K562 (cell line): ENCODE results near the gene GLYATL3. TPM values are rescaled to one million over a fixed set of nuclear protein-coding genes. Genes with fewer than 3 reads are reported as not detected.

Source experiments
- ATAC-seq: fragments of 200-7000 bp; cut with Tn5 transposase; 3 replicates; pipeline ENCODE4 v1.9.1; 2020; ENCODE audit warnings: moderate library complexity
- BruUV-seq: library from RNA; stranded (reverse); fragments of 400-500 nt; replicated peaks from 2 replicates; lab custom pipeline; 2021; lab: Mats Ljungman, UMichigan
- CTCF ChIA-PET: fragments of 300-600 bp; formaldehyde crosslinking; extraction: SDS; loops from one replicate; lab custom pipeline; 2021; ENCODE audit warnings: low intra/inter-chr PET ratio; lab: Yijun Ruan, JAX
- POLR2A ChIA-PET: fragments of 300-600, 350-650 bp; sonication (Branson Sonifier 250); formaldehyde crosslinking; extraction: SDS; loops from one replicate; lab custom pipeline; 2021; ENCODE audit warnings: antibody characterized with exemption, inconsistent platforms; lab: Yijun Ruan, JAX
- DNase-seq, 4 experiments: peaks; one replicate each; pipeline versions ENCODE4 v3.0.0 to v3.0.0-alpha.2; 2011 to 2018; ENCODE audit warnings: low spot score in 3 of 4, mixed read lengths in 3 of 4; ENCODE audit errors: extremely low read depth in 1 of 4
- FAIRE-seq: peaks from 2 replicates; lab custom pipeline; 2011; peaks lifted over from hg19 to GRCh38; lab: Jason Lieb, UNC
- H2AFZ ChIP-seq: 2 replicates; pipeline ENCODE4 v1.6.0; 2011; ENCODE audit warnings: low read depth, low read length, control low read depth, inconsistent platforms
- H3K27ac ChIP-seq: fragments of 200-600 bp; 3 replicates; pipeline ENCODE4 v1.8.0; 2011; ENCODE audit warnings: low read depth, mild to moderate bottlenecking, control low read depth, inconsistent platforms, low read length, moderate library complexity, mixed read lengths; ENCODE audit errors: extremely low read depth
- H3K27me3 ChIP-seq, 2 experiments: fragments of 300-600 bp in 1 of 2; 2 replicates in 1 of 2; 3 replicates in 1 of 2; pipeline versions ENCODE4 v1.6.0 to v1.8.0; 2011; ENCODE audit warnings: inconsistent platforms in 2 of 2, low read length in 2 of 2, mild to moderate bottlenecking in 1 of 2, mixed read lengths in 1 of 2, moderate library complexity in 1 of 2; ENCODE audit not compliant: control insufficient read depth in 2 of 2, insufficient read depth in 2 of 2
- H3K36me3 ChIP-seq: fragments of 300-600 bp; 3 replicates; pipeline ENCODE4 v1.8.0; 2011; ENCODE audit warnings: mild to moderate bottlenecking, low read length, inconsistent platforms; ENCODE audit not compliant: control insufficient read depth, insufficient read depth
- H3K4me1 ChIP-seq, 2 experiments: fragments of 200-600 bp in 1 of 2; replicated peaks in 1 of 2; 2 replicates in 1 of 2; 3 replicates in 1 of 2; pipeline versions ENCODE4 v1.5.1 to v1.8.0; 2011; ENCODE audit warnings: inconsistent platforms in 2 of 2, low read length in 2 of 2, mild to moderate bottlenecking in 1 of 2, mixed read lengths in 1 of 2, moderate library complexity in 1 of 2; ENCODE audit not compliant: control insufficient read depth in 2 of 2, insufficient read depth in 2 of 2
- H3K4me2 ChIP-seq: 2 replicates; pipeline ENCODE4 v1.6.1; 2011; ENCODE audit warnings: low read length, control low read depth, inconsistent platforms, mixed read lengths; ENCODE audit not compliant: insufficient read depth
- H3K4me3 ChIP-seq: fragments of 200-600 bp; sonication (generic), shearing (Covaris generic); 2 replicates; pipeline ENCODE4 v1.5.1; 2016; ENCODE audit warnings: control low read depth, inconsistent platforms
- H3K79me2 ChIP-seq: fragments of 200-600 bp; 3 replicates; pipeline ENCODE4 v1.8.0; 2011; ENCODE audit warnings: low read length, inconsistent platforms; ENCODE audit not compliant: control insufficient read depth, insufficient read depth
- H3K9ac ChIP-seq, 2 experiments: 2 replicates each; pipeline versions ENCODE4 v1.6.0 to v1.6.1; 2011; ENCODE audit warnings: low read depth in 2 of 2, low read length in 2 of 2, control low read depth in 1 of 2, inconsistent platforms in 1 of 2, mild to moderate bottlenecking in 1 of 2, mixed read lengths in 1 of 2; ENCODE audit not compliant: insufficient read depth in 1 of 2
- H3K9me1 ChIP-seq: one replicate; pipeline ENCODE4 v1.6.0; 2011; ENCODE audit warnings: inconsistent platforms, mild to moderate bottlenecking, low read length, moderate library complexity; ENCODE audit not compliant: control insufficient read depth, insufficient read depth
- H3K9me3 ChIP-seq: replicated peaks from 2 replicates; pipeline ENCODE4 v1.5.1; 2011; ENCODE audit warnings: low read depth, low read length, inconsistent platforms; ENCODE audit not compliant: control insufficient read depth, insufficient read depth
- H4K20me1 ChIP-seq: replicated peaks from 2 replicates; pipeline ENCODE4 v1.6.1; 2011; ENCODE audit warnings: low read length, inconsistent platforms, mixed read lengths; ENCODE audit not compliant: control insufficient read depth, insufficient read depth
- CCAR2 ChIP-seq: fragments of 200-400 bp; formaldehyde crosslinking; IDR thresholded peaks from 2 replicates; pipeline ENCODE4 v1.6.1; 2017; ENCODE audit warnings: mild to moderate bottlenecking, low read depth, low read length
- E2F3 ChIP-seq: fragments of 250-450 bp; sonication (Bioruptor Pico); IDR thresholded peaks from 2 replicates; pipeline ENCODE4 v1.4.0; 2020; ENCODE audit warnings: mild to moderate bottlenecking
- ETV5 ChIP-seq: sonication (generic); formaldehyde crosslinking; IDR thresholded peaks from 2 replicates; pipeline ENCODE4 v1.4.0; 2020; ENCODE audit warnings: low read depth, mild to moderate bottlenecking, missing genetic modification reagents
- EZH2 ChIP-seq: IDR thresholded peaks from 2 replicates; pipeline ENCODE4 v1.6.1; 2012; ENCODE audit warnings: low read depth, mild to moderate bottlenecking, inconsistent platforms, low read length, borderline replicate concordance
- GABPB1 ChIP-seq: sonication (generic); formaldehyde crosslinking; IDR thresholded peaks from 2 replicates; pipeline ENCODE4 v1.8.0; 2022; ENCODE audit warnings: mild to moderate bottlenecking, missing genetic modification reagents
- KDM1A ChIP-seq, 2 experiments: fragments of 450-650 bp; IDR thresholded peaks; 2 replicates each; pipeline ENCODE4 v1.6.1; 2016; ENCODE audit warnings: mild to moderate bottlenecking in 2 of 2
- RFX1 ChIP-seq: fragments of 450-650 bp; IDR thresholded peaks from 2 replicates; pipeline ENCODE4 v1.6.1; 2016; ENCODE audit warnings: mild to moderate bottlenecking, moderate library complexity
- SLC30A9 ChIP-seq: fragments of 250-450 bp; sonication (Bioruptor Pico); IDR thresholded peaks from 2 replicates; pipeline ENCODE4 v1.8.0; 2022; ENCODE audit warnings: mild to moderate bottlenecking, moderate library complexity
- WGBS: fragments of 100-300 bp; shearing (Covaris generic); methylation state at CpG from one replicate; pipeline ENCODE4 v1.1.6; 2016; ENCODE audit warnings: low coverage, mixed read lengths; ENCODE audit not compliant: insufficient coverage; ENCODE audit errors: missing lambda C conversion rate; 5-methylcytosine and 5-hydroxymethylcytosine counted together
- in situ Hi-C: fragments of 300-500 bp; cut with MboI; formaldehyde crosslinking; loops from 4 replicates; pipeline ENCODE4 v1.15.0; 2018; ENCODE audit warnings: inconsistent platforms, mixed read lengths
- intact Hi-C: fragments of 100-400 bp; cut with micrococcal nuclease; formaldehyde crosslinking; loops from 2 replicates; pipeline ENCODE4 v1.14.2; 2022
- polyA plus RNA-seq, 8 experiments: library from polyadenylated mRNA; depleted of rRNA in 4 of 8; stranded (reverse) in 5 of 8; unstranded in 3 of 8; fragments of >200 nt; fragmentation: Nextera tagmentation in 2 of 8; fragmentation: Illumina TruSeq in 1 of 8; extraction: Ambion mirVana in 2 of 8; extraction: Trizol in 1 of 8; gene quantifications; 2 replicates each; pipeline versions ENCODE4 v1.2.1 to v1.2.3, GENCODE V29; 2011 to 2014; ENCODE audit warnings: inconsistent platforms in 1 of 8, missing spikeins in 1 of 8
- total RNA-seq, 7 experiments: library from RNA; depleted of rRNA in 6 of 7; stranded (reverse); fragments of >200 nt in 6 of 7; fragmentation: Illumina TruSeq in 2 of 7; extraction: Trizol in 2 of 7; gene quantifications; 2 replicates each; pipeline versions ENCODE4 v1.2.1 to v1.2.3, GENCODE V29; 2011 to 2021; ENCODE audit warnings: low replicate concordance in 1 of 7
- TF ChIP-seq, protein P1 (sequence below): fragments of 450-650 bp; formaldehyde crosslinking; IDR thresholded peaks from 2 replicates; pipeline ENCODE4 v1.4.0; 2020; ENCODE audit warnings: mild to moderate bottlenecking
- TF ChIP-seq, protein P2 (sequence below), 3 experiments: fragments of 200-800 bp in 1 of 3; fragments of 250-450 bp in 1 of 3; fragments of 450-650 bp in 1 of 3; sonication (Bioruptor Pico) in 1 of 3; sonication (Bioruptor generic) in 1 of 3; formaldehyde crosslinking in 1 of 3; IDR thresholded peaks; 2 replicates each; pipeline versions ENCODE4 v1.6.1 to v1.8.0; 2016 to 2022; ENCODE audit warnings: mild to moderate bottlenecking in 2 of 3, missing genetic modification characterization in 2 of 3, missing compliant biosample characterization in 1 of 3, moderate library complexity in 1 of 3

Gene GLYATL3
- total and polyA plus RNA-seq, 9 of the 15 experiments (the other 6 are each of a cell fraction or from before 2014, with no cell fraction given): not detected

DNA sequence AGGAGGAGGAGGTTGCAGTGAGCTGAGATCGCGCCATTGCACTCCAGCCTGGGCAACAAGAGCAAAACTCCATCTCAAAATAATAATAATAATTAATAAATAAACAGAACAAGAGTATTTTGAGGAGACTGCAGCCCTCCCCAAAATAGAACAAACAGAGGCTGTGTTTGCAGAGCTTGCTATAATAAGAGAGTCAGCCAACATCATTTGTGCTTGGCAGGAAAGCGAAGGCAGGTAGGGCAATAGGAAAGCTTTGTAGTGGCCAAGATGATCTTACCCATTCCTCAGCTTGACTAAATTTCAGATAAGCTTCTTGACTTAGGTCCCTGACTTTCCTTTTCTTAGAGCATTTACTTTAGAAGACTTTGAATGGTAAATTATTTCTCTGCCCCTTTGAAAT, 57.5 kb downstream of the GLYATL3 start:
- TF ChIP-seq, protein P1, sequence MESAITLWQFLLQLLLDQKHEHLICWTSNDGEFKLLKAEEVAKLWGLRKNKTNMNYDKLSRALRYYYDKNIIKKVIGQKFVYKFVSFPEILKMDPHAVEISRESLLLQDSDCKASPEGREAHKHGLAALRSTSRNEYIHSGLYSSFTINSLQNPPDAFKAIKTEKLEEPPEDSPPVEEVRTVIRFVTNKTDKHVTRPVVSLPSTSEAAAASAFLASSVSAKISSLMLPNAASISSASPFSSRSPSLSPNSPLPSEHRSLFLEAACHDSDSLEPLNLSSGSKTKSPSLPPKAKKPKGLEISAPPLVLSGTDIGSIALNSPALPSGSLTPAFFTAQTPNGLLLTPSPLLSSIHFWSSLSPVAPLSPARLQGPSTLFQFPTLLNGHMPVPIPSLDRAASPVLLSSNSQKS (CRISPR knock-in tag): no peak
- TF ChIP-seq SLC30A9 (CRISPR knock-in tag) (no peak), CCAR2 (no peak), E2F3 (CRISPR knock-in tag) (no peak), ETV5 (CRISPR knock-in tag) (no peak), EZH2 (no peak), GABPB1 (CRISPR knock-in tag) (no peak), RFX1 (no peak), KDM1A (IDR thresholded peaks at IDR 0.05) (no peak)
- TF ChIP-seq, protein P2, sequence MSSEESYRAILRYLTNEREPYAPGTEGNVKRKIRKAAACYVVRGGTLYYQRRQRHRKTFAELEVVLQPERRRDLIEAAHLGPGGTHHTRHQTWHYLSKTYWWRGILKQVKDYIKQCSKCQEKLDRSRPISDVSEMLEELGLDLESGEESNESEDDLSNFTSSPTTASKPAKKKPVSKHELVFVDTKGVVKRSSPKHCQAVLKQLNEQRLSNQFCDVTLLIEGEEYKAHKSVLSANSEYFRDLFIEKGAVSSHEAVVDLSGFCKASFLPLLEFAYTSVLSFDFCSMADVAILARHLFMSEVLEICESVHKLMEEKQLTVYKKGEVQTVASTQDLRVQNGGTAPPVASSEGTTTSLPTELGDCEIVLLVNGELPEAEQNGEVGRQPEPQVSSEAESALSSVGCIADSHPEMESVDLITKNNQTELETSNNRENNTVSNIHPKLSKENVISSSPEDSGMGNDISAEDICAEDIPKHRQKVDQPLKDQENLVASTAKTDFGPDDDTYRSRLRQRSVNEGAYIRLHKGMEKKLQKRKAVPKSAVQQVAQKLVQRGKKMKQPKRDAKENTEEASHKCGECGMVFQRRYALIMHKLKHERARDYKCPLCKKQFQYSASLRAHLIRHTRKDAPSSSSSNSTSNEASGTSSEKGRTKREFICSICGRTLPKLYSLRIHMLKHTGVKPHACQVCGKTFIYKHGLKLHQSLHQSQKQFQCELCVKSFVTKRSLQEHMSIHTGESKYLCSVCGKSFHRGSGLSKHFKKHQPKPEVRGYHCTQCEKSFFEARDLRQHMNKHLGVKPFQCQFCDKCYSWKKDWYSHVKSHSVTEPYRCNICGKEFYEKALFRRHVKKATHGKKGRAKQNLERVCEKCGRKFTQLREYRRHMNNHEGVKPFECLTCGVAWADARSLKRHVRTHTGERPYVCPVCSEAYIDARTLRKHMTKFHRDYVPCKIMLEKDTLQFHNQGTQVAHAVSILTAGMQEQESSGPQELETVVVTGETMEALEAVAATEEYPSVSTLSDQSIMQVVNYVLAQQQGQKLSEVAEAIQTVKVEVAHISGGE (CRISPR knock-in tag; IDR thresholded peaks at IDR 0.05): no peak
- TF ChIP-seq, all 486 proteins: peak for 0
- BruUV-seq: no TSS peak
- WGBS: 92% methylated on average over 3 of the region's 3 CpGs
- FAIRE-seq: no peak
- peaks cover 0 to 5% of the 10 kb centered on the region in 2 experiments; a peak in 3 of 5 replicates for H3K4me1 ChIP-seq
- no peaks in the 10 kb centered on the region for H3K9me1 ChIP-seq
- H3K9ac ChIP-seq: no peak overlapping the region
- H3K27me3 ChIP-seq: no peaks in the 10 kb centered on the region
- CTCF ChIA-PET: no interaction called here
- no peak overlapping the region for H3K4me3 ChIP-seq
- no peak for ATAC-seq
- intact Hi-C loops: no loop called here
- no peak overlapping the region for H3K27ac ChIP-seq
- H3K36me3 ChIP-seq: no peaks in the 10 kb centered on the region
- H3K9me3 ChIP-seq: no peaks in the 10 kb centered on the region
- H3K4me2 ChIP-seq: no peak overlapping the region
- in situ Hi-C loops: no loop called here
- POLR2A ChIA-PET: interaction anchor here (0.7 to 1.6 kb wide), 3 partner anchors 11 to 344 kb away, joined by 3 to 4 read pairs (median 3); no protein-coding TSS in a partner anchor
- H3K79me2 ChIP-seq: no peaks in the 10 kb centered on the region
- DNase-seq: no peak
- no peak overlapping the region for H2AFZ ChIP-seq
- no peaks in the 10 kb centered on the region for H4K20me1 ChIP-seq
